ENCODE measurements around the gene FBXL7. TPM values are rescaled to one million over a fixed set of nuclear protein-coding genes. Genes with fewer than 3 reads are reported as not detected.

The FBXL7 gene
- total RNA-seq, 1 donor from 2014 or later, result not detected

DNA sequence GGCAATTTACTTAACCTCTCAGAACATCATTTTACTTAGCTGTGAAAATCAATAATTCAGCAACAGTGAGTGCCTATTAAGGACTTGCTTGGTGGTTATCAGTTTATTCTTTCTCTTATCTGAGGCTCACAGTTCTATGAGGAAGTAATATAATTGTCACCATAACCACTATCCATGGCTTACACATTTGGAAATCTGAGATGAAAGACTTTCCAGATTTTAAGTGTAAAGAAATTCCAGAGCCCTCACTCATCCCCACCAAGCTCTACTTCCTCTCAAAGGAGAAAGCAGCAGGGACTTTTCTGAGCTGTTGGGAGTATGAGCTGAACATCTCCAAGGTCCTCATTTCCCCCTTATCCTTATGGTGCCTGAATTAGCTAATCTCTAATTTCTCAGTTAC, 321.5 kb downstream of the FBXL7 start:
- H3K36me3 Mint-ChIP-seq (ENCODE audit: low read depth), result no peaks in the 10 kb centered on the region
- intact Hi-C loops (cut with micrococcal nuclease), result no loop called here
- no peaks in the 10 kb centered on the region for H3K9me3 Mint-ChIP-seq
- no peaks in the 10 kb centered on the region for H3K4me1 Mint-ChIP-seq (ENCODE audit: low read depth)
- H3K27ac Mint-ChIP-seq, result no peak overlapping the region
- H3K4me3 Mint-ChIP-seq (ENCODE audit: low read depth), result no peak overlapping the region
- no peak for DNase-seq (ENCODE audit: low spot score)
- H3K27me3 Mint-ChIP-seq (ENCODE audit: low read depth), result no peaks in the 10 kb centered on the region

DNA sequence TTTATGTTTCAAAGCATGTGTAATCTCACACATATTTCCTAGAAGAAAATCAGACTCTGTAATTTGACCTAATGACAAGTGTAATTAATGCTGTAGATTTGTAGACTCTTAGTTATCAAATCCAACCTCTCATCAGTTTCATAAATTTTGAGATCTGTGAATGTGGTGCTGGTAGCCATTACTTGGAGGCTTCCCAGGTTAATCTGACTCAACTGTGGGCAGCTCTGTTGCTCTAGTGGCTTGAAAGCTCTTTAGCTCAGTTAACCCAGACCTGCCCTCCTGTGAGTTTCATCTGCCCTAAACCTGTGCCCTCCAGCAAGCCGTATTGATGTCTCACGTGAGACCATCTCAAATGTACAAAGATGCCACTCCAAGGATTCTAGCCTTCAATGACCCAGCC, 323.4 kb downstream of the FBXL7 start:
- Mint-ChIP-seq H3K4me1 (ENCODE audit: low read depth) (no peaks in the 10 kb centered on the region), H3K4me3 (ENCODE audit: low read depth) (no peak overlapping the region), H3K36me3 (ENCODE audit: low read depth) (no peaks in the 10 kb centered on the region), H3K27me3 (ENCODE audit: low read depth) (no peaks in the 10 kb centered on the region), H3K27ac (no peak overlapping the region), H3K9me3 (no peaks in the 10 kb centered on the region)
- intact Hi-C loops (cut with micrococcal nuclease), result no loop called here
- no peak for DNase-seq (ENCODE audit: low spot score)

DNA sequence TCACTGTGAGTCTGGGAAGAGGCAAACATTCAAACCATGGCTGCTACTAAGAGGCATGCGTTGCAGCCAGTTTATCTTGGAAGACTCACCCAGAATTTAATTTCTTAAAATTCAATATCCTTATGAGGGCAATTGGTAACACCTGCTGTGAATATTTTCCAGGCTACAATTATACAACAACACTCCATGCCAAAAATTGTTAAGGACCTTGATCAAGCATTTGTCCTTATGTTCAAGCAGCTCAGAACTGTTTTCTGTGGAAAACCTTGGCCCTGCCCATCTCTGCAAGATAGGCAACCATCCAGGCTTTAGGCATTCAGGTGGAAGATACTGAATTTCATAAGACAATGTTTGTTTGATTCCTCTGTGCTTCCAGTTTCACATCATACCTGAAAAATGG, 327.8 kb downstream of the FBXL7 start:
- H3K27me3 Mint-ChIP-seq (ENCODE audit: low read depth), result no peaks in the 10 kb centered on the region
- no peaks in the 10 kb centered on the region for H3K36me3 Mint-ChIP-seq (ENCODE audit: low read depth)
- DNase-seq (ENCODE audit: low spot score), result no peak
- H3K4me1 Mint-ChIP-seq (ENCODE audit: low read depth), result no peaks in the 10 kb centered on the region
- no peak overlapping the region for H3K27ac Mint-ChIP-seq
- peaks cover 7% of the 10 kb centered on the region for H3K9me3 Mint-ChIP-seq
- intact Hi-C loops (cut with micrococcal nuclease), result no loop called here
- no peak overlapping the region for H3K4me3 Mint-ChIP-seq (ENCODE audit: low read depth)

DNA sequence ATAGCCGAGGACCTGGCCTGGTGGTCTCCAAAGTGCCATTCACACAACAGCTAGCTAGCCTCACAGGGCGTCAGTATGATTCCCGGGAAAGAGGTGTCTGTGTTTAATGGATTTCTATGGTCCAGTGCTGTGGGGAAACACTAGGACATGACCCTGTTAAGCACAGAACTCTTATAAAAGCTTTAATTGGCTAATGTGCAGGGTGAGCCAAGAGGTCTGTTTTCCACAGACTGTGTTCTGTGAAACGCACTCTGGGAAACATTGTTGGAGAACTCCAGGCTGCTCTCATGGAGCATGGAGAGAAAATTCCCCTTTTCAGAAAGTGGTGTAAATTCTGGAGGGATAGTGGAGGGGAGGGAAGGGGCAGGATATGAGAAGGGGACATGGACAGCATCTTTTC, 331.4 kb downstream of the FBXL7 start:
- H3K9me3 Mint-ChIP-seq, result peaks cover 11% of the 10 kb centered on the region
- H3K4me1 Mint-ChIP-seq (ENCODE audit: low read depth), result no peaks in the 10 kb centered on the region
- intact Hi-C loops (cut with micrococcal nuclease), result no loop called here

DNA sequence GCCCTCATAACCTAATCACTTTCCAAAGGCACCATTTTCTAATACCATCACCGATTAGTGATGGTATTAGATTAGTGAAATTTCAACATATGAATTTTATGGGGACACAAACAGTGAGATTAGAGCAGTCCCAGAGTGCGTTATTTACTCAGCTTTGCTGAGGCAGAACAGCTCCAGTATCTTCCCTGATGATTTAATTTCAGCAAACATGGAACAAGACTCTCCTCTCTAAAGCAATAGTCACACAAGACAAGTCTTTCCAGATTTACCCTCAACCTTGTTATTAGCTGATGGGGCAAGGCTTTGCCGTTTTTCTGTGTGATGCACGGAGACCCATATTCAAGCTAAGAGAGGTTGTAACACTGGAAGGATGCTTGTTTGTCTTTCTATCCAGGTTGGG, 333.4 kb downstream of the FBXL7 start:
- no peaks in the 10 kb centered on the region for H3K4me1 Mint-ChIP-seq (ENCODE audit: low read depth)
- H3K27ac Mint-ChIP-seq, result no peak overlapping the region
- intact Hi-C loops (cut with micrococcal nuclease), result no loop called here
- peaks cover 11% of the 10 kb centered on the region for H3K9me3 Mint-ChIP-seq
- H3K36me3 Mint-ChIP-seq (ENCODE audit: low read depth), result no peaks in the 10 kb centered on the region
- no peak overlapping the region for H3K4me3 Mint-ChIP-seq (ENCODE audit: low read depth)
- DNase-seq (ENCODE audit: low spot score), result no peak
- H3K27me3 Mint-ChIP-seq (ENCODE audit: low read depth), result no peaks in the 10 kb centered on the region

More for the DNA sequence above, 331.4 kb downstream of the FBXL7 start:
- Mint-ChIP-seq H3K36me3 (ENCODE audit: low read depth) (no peaks in the 10 kb centered on the region), H3K4me3 (ENCODE audit: low read depth) (no peak overlapping the region), H3K27ac (no peak overlapping the region), H3K27me3 (ENCODE audit: low read depth) (no peaks in the 10 kb centered on the region)
- DNase-seq (ENCODE audit: low spot score), result no peak

DNA sequence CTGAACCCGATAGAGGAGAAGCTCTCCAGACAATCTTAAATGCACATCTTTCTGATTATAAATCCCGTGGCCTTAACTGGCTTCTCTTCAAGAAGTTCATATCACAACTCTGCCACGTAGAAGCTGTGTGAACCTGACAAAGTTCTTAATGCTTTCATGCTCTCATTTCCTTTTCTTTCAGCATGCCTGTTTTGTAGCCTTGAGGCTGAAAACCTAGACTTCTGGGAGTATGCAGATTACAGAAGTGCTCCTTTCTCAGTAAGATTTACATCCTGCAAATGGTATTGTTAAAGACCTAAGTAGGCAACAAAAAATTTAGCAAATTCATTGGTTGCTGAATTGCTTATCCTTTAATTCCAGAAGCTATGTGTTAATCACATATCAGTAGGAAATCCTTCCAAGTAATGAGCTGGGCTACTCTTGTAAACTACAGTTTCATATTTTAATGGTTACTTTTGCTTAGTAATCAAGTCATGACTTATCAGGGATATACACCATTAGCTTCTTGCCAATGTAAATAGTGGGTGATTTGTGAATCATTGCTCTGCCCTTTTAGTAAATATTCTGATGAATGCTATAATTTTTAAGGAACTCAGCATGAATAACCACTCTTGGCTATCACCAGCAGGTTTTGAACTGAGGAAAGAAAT, 334.7 kb downstream of the FBXL7 start:
- Mint-ChIP-seq H3K9me3 (peaks cover 12% of the 10 kb centered on the region), H3K27me3 (ENCODE audit: low read depth) (no peaks in the 10 kb centered on the region), H3K27ac (no peak overlapping the region), H3K36me3 (ENCODE audit: low read depth) (no peaks in the 10 kb centered on the region), H3K4me1 (ENCODE audit: low read depth) (no peaks in the 10 kb centered on the region), H3K4me3 (ENCODE audit: low read depth) (no peak overlapping the region)
- intact Hi-C loops (cut with micrococcal nuclease), result no loop called here
- DNase-seq (ENCODE audit: low spot score), result no peak

DNA sequence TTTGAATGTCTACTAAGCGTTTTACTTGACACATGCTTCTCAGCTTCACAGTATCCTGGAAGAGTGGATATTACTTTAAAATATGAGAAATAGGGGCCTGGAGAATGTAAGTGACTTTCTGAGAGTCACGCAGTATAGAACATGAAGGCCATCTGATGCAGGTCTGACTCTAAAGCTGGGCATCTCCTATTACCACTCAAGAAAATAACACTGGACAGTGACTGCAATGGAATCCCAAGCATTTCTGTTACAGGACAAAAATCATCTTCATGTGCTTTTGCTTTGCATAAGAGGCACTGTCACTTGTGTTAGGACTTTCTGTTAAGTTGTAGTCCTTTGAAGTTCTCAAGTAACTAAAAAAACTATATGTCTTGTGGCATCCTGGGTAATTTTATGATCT, 335.5 kb downstream of the FBXL7 start:
- Mint-ChIP-seq H3K27me3 (ENCODE audit: low read depth) (no peaks in the 10 kb centered on the region), H3K4me1 (ENCODE audit: low read depth) (no peaks in the 10 kb centered on the region), H3K36me3 (ENCODE audit: low read depth) (no peaks in the 10 kb centered on the region), H3K4me3 (ENCODE audit: low read depth) (no peak overlapping the region), H3K9me3 (peaks cover 17% of the 10 kb centered on the region), H3K27ac (no peak overlapping the region)
- no peak for DNase-seq (ENCODE audit: low spot score)
- intact Hi-C loops (cut with micrococcal nuclease), result no loop called here

DNA sequence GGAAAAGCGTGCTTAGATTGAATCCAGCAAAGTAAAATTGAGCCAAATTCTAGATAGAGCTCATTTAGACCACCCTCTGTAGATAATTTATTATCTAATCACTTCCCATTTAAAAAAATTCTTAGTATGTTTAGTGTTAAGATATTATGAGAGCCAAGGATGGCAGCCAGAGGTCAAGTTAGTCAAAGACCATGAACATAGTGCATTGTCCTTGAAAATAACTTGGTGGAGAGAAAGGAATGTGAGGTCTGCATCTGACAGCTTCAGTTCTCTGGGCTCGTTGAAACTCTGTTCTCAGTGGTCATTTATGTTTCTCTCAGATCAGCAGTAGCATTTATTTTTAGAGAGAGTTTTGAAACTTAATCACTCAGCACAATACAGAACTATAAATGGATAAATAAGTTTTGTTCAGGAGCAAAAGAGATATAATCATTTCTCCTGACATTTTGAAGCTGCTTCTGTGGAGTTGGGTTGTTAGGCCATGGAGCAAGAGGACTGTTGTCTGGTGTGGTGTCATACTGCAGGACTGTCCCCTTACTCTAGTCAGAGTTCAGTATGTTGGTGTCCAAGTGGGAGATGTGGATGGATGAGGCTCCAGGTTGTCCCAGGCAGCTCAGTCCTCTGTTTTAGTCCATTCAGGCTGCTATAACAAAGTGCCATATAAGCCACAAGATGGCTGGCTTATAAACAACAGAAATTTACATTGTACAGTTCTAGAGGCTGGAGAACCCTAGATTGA, 337.7 kb downstream of the FBXL7 start:
- intact Hi-C loops (cut with micrococcal nuclease), result no loop called here
- no peaks in the 10 kb centered on the region for H3K4me1 Mint-ChIP-seq (ENCODE audit: low read depth)
- H3K36me3 Mint-ChIP-seq (ENCODE audit: low read depth), result no peaks in the 10 kb centered on the region
- H3K27ac Mint-ChIP-seq, result no peak overlapping the region
- no peak overlapping the region for H3K4me3 Mint-ChIP-seq (ENCODE audit: low read depth)
- H3K27me3 Mint-ChIP-seq (ENCODE audit: low read depth), result no peaks in the 10 kb centered on the region
- no peak for DNase-seq (ENCODE audit: low spot score)
- H3K9me3 Mint-ChIP-seq, result peaks cover 22% of the 10 kb centered on the region

DNA sequence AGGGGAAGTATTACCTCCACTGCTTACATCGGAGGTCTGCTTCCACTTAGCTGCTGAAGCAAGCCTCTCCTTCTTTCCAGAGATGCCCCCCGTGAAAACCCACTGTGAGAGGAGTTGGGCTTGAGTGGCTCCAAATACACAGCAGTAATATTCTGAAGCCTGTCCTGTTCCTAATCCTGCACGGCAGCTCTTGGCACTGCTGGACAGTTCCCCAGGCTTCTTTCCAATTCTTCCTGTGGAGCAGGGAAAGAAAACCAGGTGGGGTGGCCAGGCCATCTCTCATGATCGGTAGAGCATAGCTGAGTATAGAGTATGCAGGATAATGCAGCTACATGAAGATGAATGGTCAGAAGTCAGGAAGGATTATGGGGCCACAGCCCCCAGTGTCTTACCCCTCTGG, 344.3 kb downstream of the FBXL7 start:
- Mint-ChIP-seq H3K36me3 (ENCODE audit: low read depth) (no peaks in the 10 kb centered on the region), H3K27ac (no peak overlapping the region), H3K4me3 (ENCODE audit: low read depth) (no peak overlapping the region), H3K9me3 (peaks cover 33% of the 10 kb centered on the region), H3K27me3 (ENCODE audit: low read depth) (no peaks in the 10 kb centered on the region), H3K4me1 (ENCODE audit: low read depth) (no peaks in the 10 kb centered on the region)
- intact Hi-C loops (cut with micrococcal nuclease), result no loop called here
- no peak for DNase-seq (ENCODE audit: low spot score)

DNA sequence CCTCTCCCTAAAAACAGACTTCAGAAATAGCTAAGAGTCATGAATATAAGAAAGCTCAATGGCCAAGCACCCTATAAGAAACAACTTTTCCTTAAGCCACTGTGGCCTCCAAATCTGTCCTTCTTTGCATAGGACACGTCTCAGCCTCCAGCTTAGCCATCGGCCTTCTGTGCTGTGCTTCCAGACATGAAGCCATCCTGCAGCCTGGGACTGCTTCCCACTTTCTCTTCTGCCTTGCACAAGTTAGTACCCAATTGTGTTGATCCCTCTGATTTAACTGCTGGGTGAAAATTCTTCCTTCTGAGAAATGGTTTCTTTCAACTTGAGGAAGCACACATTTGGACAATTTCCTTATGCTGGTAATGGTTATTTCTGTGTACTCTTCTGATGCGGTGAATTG, 344.9 kb downstream of the FBXL7 start:
- intact Hi-C loops (cut with micrococcal nuclease), result no loop called here
- H3K27ac Mint-ChIP-seq, result no peak overlapping the region
- DNase-seq (ENCODE audit: low spot score), result no peak

DNA sequence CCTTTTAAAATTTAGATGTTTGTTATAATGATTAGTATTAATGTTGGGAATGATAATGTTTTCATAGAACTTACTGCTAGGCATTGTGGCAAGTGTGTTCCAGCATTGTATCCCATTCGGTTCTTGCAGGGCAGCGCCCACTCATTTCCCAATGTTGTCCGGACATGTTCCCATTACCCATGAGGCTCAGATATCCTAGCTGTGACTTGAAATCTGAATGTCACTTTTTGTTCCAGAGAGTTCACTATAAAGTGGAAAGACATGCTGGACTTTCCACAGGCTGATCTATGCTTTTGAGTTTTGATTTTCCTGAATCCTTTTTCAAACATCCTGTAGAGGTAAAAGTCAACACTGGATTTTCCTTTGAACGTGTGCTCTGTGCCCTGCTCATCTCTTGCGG, 350.6 kb downstream of the FBXL7 start:
- H3K27ac Mint-ChIP-seq, result no peak overlapping the region
- no peaks in the 10 kb centered on the region for H3K36me3 Mint-ChIP-seq (ENCODE audit: low read depth)

More for the DNA sequence above, 344.9 kb downstream of the FBXL7 start:
- H3K9me3 Mint-ChIP-seq, result peaks cover 31% of the 10 kb centered on the region
- no peak overlapping the region for H3K4me3 Mint-ChIP-seq (ENCODE audit: low read depth)
- H3K36me3 Mint-ChIP-seq (ENCODE audit: low read depth), result no peaks in the 10 kb centered on the region
- no peaks in the 10 kb centered on the region for H3K4me1 Mint-ChIP-seq (ENCODE audit: low read depth)
- no peaks in the 10 kb centered on the region for H3K27me3 Mint-ChIP-seq (ENCODE audit: low read depth)

DNA sequence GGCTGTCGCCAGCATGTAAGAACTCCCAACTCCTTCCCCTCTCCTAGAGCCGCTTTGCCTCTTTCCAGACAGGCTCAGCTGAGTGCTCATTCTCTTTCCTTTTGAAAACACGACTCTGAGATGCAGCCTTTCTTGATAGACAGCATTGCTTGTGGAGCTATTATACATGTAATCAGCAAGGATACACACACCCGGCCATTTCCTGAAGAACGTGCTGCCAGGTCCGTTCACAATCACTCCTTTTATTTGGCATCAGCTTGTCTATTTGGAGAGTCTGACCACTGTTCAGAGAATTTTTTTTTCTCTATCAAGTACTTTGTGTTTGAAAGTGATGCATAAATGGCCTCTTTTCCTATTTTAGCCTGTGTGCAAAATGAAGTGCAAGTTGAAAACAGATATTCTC, 351.0 kb downstream of the FBXL7 start:
- Mint-ChIP-seq H3K36me3 (ENCODE audit: low read depth) (no peaks in the 10 kb centered on the region), H3K4me1 (ENCODE audit: low read depth) (no peaks in the 10 kb centered on the region), H3K4me3 (ENCODE audit: low read depth) (no peak overlapping the region), H3K27me3 (ENCODE audit: low read depth) (no peaks in the 10 kb centered on the region), H3K9me3 (peaks cover 21% of the 10 kb centered on the region), H3K27ac (no peak overlapping the region)
- intact Hi-C loops (cut with micrococcal nuclease), result no loop called here
- DNase-seq (ENCODE audit: low spot score), result no peak

More for the DNA sequence above, 350.6 kb downstream of the FBXL7 start:
- no peaks in the 10 kb centered on the region for H3K4me1 Mint-ChIP-seq (ENCODE audit: low read depth)
- intact Hi-C loops (cut with micrococcal nuclease), result no loop called here
- H3K4me3 Mint-ChIP-seq (ENCODE audit: low read depth), result no peak overlapping the region
- H3K9me3 Mint-ChIP-seq, result peaks cover 19% of the 10 kb centered on the region
- DNase-seq (ENCODE audit: low spot score), result no peak
- H3K27me3 Mint-ChIP-seq (ENCODE audit: low read depth), result no peaks in the 10 kb centered on the region

DNA sequence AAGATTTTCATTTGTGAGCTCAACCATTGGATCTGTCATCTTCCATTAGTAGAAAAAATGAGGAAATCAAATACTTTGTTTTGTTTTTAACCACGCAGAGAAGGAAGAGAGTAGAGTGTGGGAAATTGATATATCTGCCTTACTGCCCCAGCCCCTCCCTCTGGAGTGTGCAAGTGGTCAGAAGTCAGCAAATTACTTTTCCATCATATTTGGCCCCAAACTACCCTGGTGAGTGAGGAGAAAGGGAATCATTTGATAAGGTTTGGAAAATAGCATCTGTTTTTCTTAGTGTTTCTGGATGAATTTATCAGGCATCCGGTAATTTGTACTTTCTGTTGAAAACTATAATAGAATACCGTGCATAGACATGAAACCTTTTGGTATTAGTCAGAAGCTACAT, 352.2 kb downstream of the FBXL7 start:
- intact Hi-C loops (cut with micrococcal nuclease), result no loop called here
- H3K9me3 Mint-ChIP-seq, result peaks cover 17% of the 10 kb centered on the region
- no peak overlapping the region for H3K27ac Mint-ChIP-seq
- H3K27me3 Mint-ChIP-seq (ENCODE audit: low read depth), result no peaks in the 10 kb centered on the region
- H3K4me3 Mint-ChIP-seq (ENCODE audit: low read depth), result no peak overlapping the region
- no peak for DNase-seq (ENCODE audit: low spot score)
- no peaks in the 10 kb centered on the region for H3K36me3 Mint-ChIP-seq (ENCODE audit: low read depth)
- H3K4me1 Mint-ChIP-seq (ENCODE audit: low read depth), result no peaks in the 10 kb centered on the region
